ENCODE measurements around the gene HIF1A.
"Not testable (repeated sequence)": the region's sequence is repeated elsewhere in the genome, so short reads cannot be mapped to it uniquely, and the experiment has no call there.

The HIF1A gene

GRCh38 chr14:61754627-61755381, 59.5 kb downstream of the HIF1A start:
- no peaks in the 10 kb centered on the region for H3K27me3 Mint-ChIP-seq (ENCODE audit: low read depth)
- no peak overlapping the region for H3K27ac Mint-ChIP-seq
- H3K36me3 Mint-ChIP-seq (ENCODE audit: low read depth), result peaks cover 14% of the 10 kb centered on the region
- H3K9me3 Mint-ChIP-seq, result no peaks in the 10 kb centered on the region
- H3K4me1 Mint-ChIP-seq (ENCODE audit: low read depth), result peaks cover 27% of the 10 kb centered on the region
- H3K4me3 Mint-ChIP-seq, result no peak overlapping the region

GRCh38 chr14:61755382-61755742, 60.0 kb downstream of the HIF1A start:
- Mint-ChIP-seq H3K36me3 (ENCODE audit: low read depth) (peaks cover 11% of the 10 kb centered on the region), H3K4me1 (ENCODE audit: low read depth) (peaks cover 22% of the 10 kb centered on the region)
- H3K4me3 Mint-ChIP-seq; H3K27me3 Mint-ChIP-seq (ENCODE audit: low read depth); H3K9me3 Mint-ChIP-seq; H3K27ac Mint-ChIP-seq: not testable (repeated sequence)

GRCh38 chr14:61756135-61756534, 60.8 kb downstream of the HIF1A start:
- Mint-ChIP-seq H3K27ac (peak overlapping the region; percentile 55), H3K36me3 (ENCODE audit: low read depth) (peaks cover 8% of the 10 kb centered on the region), H3K4me1 (ENCODE audit: low read depth) (peaks cover 17% of the 10 kb centered on the region), H3K9me3 (no peaks in the 10 kb centered on the region), H3K4me3 (no peak overlapping the region), H3K27me3 (ENCODE audit: low read depth) (no peaks in the 10 kb centered on the region)

- H3K4me1 Mint-ChIP-seq (ENCODE audit: low read depth), result peaks cover 28% of the 10 kb centered on the region
- no peak overlapping the region for H3K27ac Mint-ChIP-seq
- H3K27me3 Mint-ChIP-seq (ENCODE audit: low read depth), result no peaks in the 10 kb centered on the region
- H3K9me3 Mint-ChIP-seq, result no peaks in the 10 kb centered on the region
- H3K36me3 Mint-ChIP-seq (ENCODE audit: low read depth), result peaks cover 5% of the 10 kb centered on the region
- no peak overlapping the region for H3K4me3 Mint-ChIP-seq
Observed at GRCh38 chr14:61759878-61760277, 64.6 kb downstream of the HIF1A start.

- no peaks in the 10 kb centered on the region for H3K27me3 Mint-ChIP-seq (ENCODE audit: low read depth)
- H3K4me3 Mint-ChIP-seq, result peak overlapping the region; percentile 99
- peak overlapping the region; percentile 97 for H3K27ac Mint-ChIP-seq
- no peaks in the 10 kb centered on the region for H3K9me3 Mint-ChIP-seq
- peaks cover 8% of the 10 kb centered on the region for H3K36me3 Mint-ChIP-seq (ENCODE audit: low read depth)
- peaks cover 40% of the 10 kb centered on the region for H3K4me1 Mint-ChIP-seq (ENCODE audit: low read depth)
Observed at GRCh38 chr14:61761557-61761956, 66.2 kb downstream of the HIF1A start.

- no peaks in the 10 kb centered on the region for H3K27me3 Mint-ChIP-seq (ENCODE audit: low read depth)
- peaks cover 41% of the 10 kb centered on the region for H3K4me1 Mint-ChIP-seq (ENCODE audit: low read depth)
- H3K27ac Mint-ChIP-seq, result peak within 1 kb of the TSS; percentile 97
- H3K4me3 Mint-ChIP-seq, result peak within 1 kb of the TSS; percentile 99
- peaks cover 8% of the 10 kb centered on the region for H3K36me3 Mint-ChIP-seq (ENCODE audit: low read depth)
- no peaks in the 10 kb centered on the region for H3K9me3 Mint-ChIP-seq
Observed at GRCh38 chr14:61761959-61762786, 66.9 kb downstream of the HIF1A start, which contains the start of gene SNAPC1. Gene SNAPC1, plus strand, starts transcription at chr14:61762420. Its CDS starts 41 bp downstream, at chr14:61762461.

- Mint-ChIP-seq H3K27ac (no peak overlapping the region), H3K4me1 (ENCODE audit: low read depth) (peaks cover 40% of the 10 kb centered on the region), H3K9me3 (no peaks in the 10 kb centered on the region)
Observed at GRCh38 chr14:61764342-61765122, 69.2 kb downstream of the HIF1A start.

GRCh38 chr14:61765225-61765943, 70.1 kb downstream of the HIF1A start:
- peaks cover 14% of the 10 kb centered on the region for H3K36me3 Mint-ChIP-seq (ENCODE audit: low read depth)
- H3K4me3 Mint-ChIP-seq, result peak overlapping the region; percentile 12
- H3K27ac Mint-ChIP-seq, result peak overlapping the region; percentile 4
- H3K4me1 Mint-ChIP-seq (ENCODE audit: low read depth), result peaks cover 40% of the 10 kb centered on the region
- no peaks in the 10 kb centered on the region for H3K9me3 Mint-ChIP-seq
- H3K27me3 Mint-ChIP-seq (ENCODE audit: low read depth), result no peaks in the 10 kb centered on the region

More at GRCh38 chr14:61764342-61765122, 69.2 kb downstream of the HIF1A start:
- H3K36me3 Mint-ChIP-seq (ENCODE audit: low read depth), result peaks cover 9% of the 10 kb centered on the region
- peak overlapping the region; percentile 99 for H3K4me3 Mint-ChIP-seq
- no peaks in the 10 kb centered on the region for H3K27me3 Mint-ChIP-seq (ENCODE audit: low read depth)

GRCh38 chr14:61766151-61766550, 70.8 kb downstream of the HIF1A start:
- H3K4me3 Mint-ChIP-seq, result no peak overlapping the region

GRCh38 chr14:61768240-61768639, 72.9 kb downstream of the HIF1A start:
- H3K9me3 Mint-ChIP-seq, result no peaks in the 10 kb centered on the region
- peaks cover 23% of the 10 kb centered on the region for H3K36me3 Mint-ChIP-seq (ENCODE audit: low read depth)
- no peak overlapping the region for H3K4me3 Mint-ChIP-seq
- no peak overlapping the region for H3K27ac Mint-ChIP-seq
- no peaks in the 10 kb centered on the region for H3K27me3 Mint-ChIP-seq (ENCODE audit: low read depth)
- H3K4me1 Mint-ChIP-seq (ENCODE audit: low read depth), result peaks cover 29% of the 10 kb centered on the region

More at GRCh38 chr14:61766151-61766550, 70.8 kb downstream of the HIF1A start:
- H3K27me3 Mint-ChIP-seq (ENCODE audit: low read depth), result no peaks in the 10 kb centered on the region
- H3K4me1 Mint-ChIP-seq (ENCODE audit: low read depth), result peaks cover 40% of the 10 kb centered on the region
- H3K27ac Mint-ChIP-seq, result no peak overlapping the region
- H3K9me3 Mint-ChIP-seq, result no peaks in the 10 kb centered on the region
- H3K36me3 Mint-ChIP-seq (ENCODE audit: low read depth), result peaks cover 14% of the 10 kb centered on the region

- H3K4me1 Mint-ChIP-seq (ENCODE audit: low read depth), result peaks cover 16% of the 10 kb centered on the region
- H3K9me3 Mint-ChIP-seq, result no peaks in the 10 kb centered on the region
- no peak overlapping the region for H3K27ac Mint-ChIP-seq
- no peaks in the 10 kb centered on the region for H3K27me3 Mint-ChIP-seq (ENCODE audit: low read depth)
- H3K4me3 Mint-ChIP-seq, result no peak overlapping the region
- peaks cover 24% of the 10 kb centered on the region for H3K36me3 Mint-ChIP-seq (ENCODE audit: low read depth)
Observed at GRCh38 chr14:61769893-61770292, 74.6 kb downstream of the HIF1A start.

- Mint-ChIP-seq H3K27me3 (ENCODE audit: low read depth) (no peaks in the 10 kb centered on the region), H3K36me3 (ENCODE audit: low read depth) (peaks cover 41% of the 10 kb centered on the region), H3K27ac (no peak overlapping the region), H3K4me1 (ENCODE audit: low read depth) (peaks cover 18% of the 10 kb centered on the region), H3K4me3 (no peak overlapping the region), H3K9me3 (no peaks in the 10 kb centered on the region)
Observed at GRCh38 chr14:61774861-61775260, 79.5 kb downstream of the HIF1A start.

GRCh38 chr14:61780125-61780524, 84.8 kb downstream of the HIF1A start:
- peak overlapping the region; percentile 89 for H3K27ac Mint-ChIP-seq
- no peaks in the 10 kb centered on the region for H3K27me3 Mint-ChIP-seq (ENCODE audit: low read depth)

GRCh38 chr14:61797309-61797708, 102.0 kb downstream of the HIF1A start:
- Mint-ChIP-seq H3K4me3 (no peak overlapping the region), H3K36me3 (ENCODE audit: low read depth) (peaks cover 19% of the 10 kb centered on the region), H3K9me3 (no peaks in the 10 kb centered on the region), H3K4me1 (ENCODE audit: low read depth) (no peaks in the 10 kb centered on the region), H3K27ac (no peak overlapping the region), H3K27me3 (ENCODE audit: low read depth) (no peaks in the 10 kb centered on the region)

More at GRCh38 chr14:61780125-61780524, 84.8 kb downstream of the HIF1A start:
- peaks cover 41% of the 10 kb centered on the region for H3K36me3 Mint-ChIP-seq (ENCODE audit: low read depth)
- H3K9me3 Mint-ChIP-seq, result no peaks in the 10 kb centered on the region
- peak overlapping the region; percentile 77 for H3K4me3 Mint-ChIP-seq
- peaks cover 34% of the 10 kb centered on the region for H3K4me1 Mint-ChIP-seq (ENCODE audit: low read depth)
